Measurements from ENCODE around the gene ZEB2. TPM values are rescaled to one million over a fixed set of nuclear protein-coding genes. Genes with fewer than 3 reads are reported as not detected.

Gene ZEB2
- total and polyA plus RNA-seq, 2 of the 8 experiments (the other 6 are each of a cell fraction or from before 2014, with no cell fraction given): 0.38 TPM; not detected in 1

GRCh38 chr2:144430722-144431391 lies 89.1 kb downstream of the ZEB2 start (continued):
- no peak for TF ChIP-seq SIN3A (conservative IDR thresholded peaks at IDR 0.05 in 1 of 2, IDR thresholded peaks at IDR 0.05 in 1 of 2; ENCODE audit: low read depth in 1 of 2, low read length in 2 of 2)
